HG03175 (cell line): ENCODE results near the gene TMSB4X.
"Not testable (repeated sequence)": the region's sequence is repeated elsewhere in the genome, so short reads cannot be mapped to it uniquely, and the experiment has no call there.

Source experiments
- ATAC-seq: cut with Tn5 transposase; IDR thresholded peaks from one replicate; pipeline ENCODE4 v1.9.1; 2021; ENCODE audit warnings: mild to moderate bottlenecking, moderate library complexity; ENCODE audit not compliant: unreplicated experiment

The TMSB4X gene

GRCh38 chrX:13015536-13016236 lies 40.8 kb downstream of the TMSB4X start:
- ATAC-seq: no peak

GRCh38 chrX:13016731-13017130 lies 41.8 kb downstream of the TMSB4X start:
- ATAC-seq: not testable (repeated sequence)

- no peak for ATAC-seq
Observed at GRCh38 chrX:13022926-13023325, 48.0 kb downstream of the TMSB4X start.

- ATAC-seq: no peak
Observed at GRCh38 chrX:13023567-13023966, 48.7 kb downstream of the TMSB4X start.

- ATAC-seq: no peak
Observed at GRCh38 chrX:13023979-13024378, 49.1 kb downstream of the TMSB4X start.

GRCh38 chrX:13024986-13025385 lies 50.1 kb downstream of the TMSB4X start:
- ATAC-seq: no peak
